ENCODE results near the gene MGLL. TPM values are rescaled to one million over a fixed set of nuclear protein-coding genes. Genes with fewer than 3 reads are reported as not detected.

The MGLL gene
- total and polyA plus RNA-seq, 8 donors: 3.3 to 11.4 (median 6.6) TPM

DNA sequence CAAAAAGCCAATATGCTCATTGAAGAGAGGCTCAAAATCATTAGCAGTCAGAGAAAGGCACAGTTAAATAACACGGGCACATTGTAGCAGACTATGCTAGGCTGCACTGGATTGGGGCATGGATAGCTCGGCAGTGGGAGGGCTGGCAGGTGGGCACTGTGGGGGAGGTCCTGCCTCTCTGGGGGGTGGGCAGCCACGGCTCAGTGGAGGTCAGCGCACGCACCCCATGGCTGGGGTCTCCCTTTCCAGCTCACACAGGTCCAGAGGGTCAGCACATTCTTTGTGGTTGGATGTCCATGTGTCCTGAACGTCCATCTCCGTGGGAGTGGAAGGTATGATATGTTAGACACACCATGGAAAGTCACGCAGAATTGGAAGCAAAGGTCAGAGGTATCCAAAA, 18.4 kb upstream of the MGLL start:
- ATAC-seq: no peak
- intact Hi-C loops (cut with DNase I): no loop called here
- H3K9me3 ChIP-seq: no peaks in the 10 kb centered on the region
- no peak for DNase-seq
- H3K27me3 ChIP-seq: no peaks in the 10 kb centered on the region
- no peak for FAIRE-seq
- H3K4me3 ChIP-seq: no peak overlapping the region
- H3K36me3 ChIP-seq: no peaks in the 10 kb centered on the region
- no peak overlapping the region for H3K27ac ChIP-seq
- WGBS, 2 donors: 69 to 77% methylated on average over 8 of the region's 8 CpGs
- TF ChIP-seq, protein P1, sequence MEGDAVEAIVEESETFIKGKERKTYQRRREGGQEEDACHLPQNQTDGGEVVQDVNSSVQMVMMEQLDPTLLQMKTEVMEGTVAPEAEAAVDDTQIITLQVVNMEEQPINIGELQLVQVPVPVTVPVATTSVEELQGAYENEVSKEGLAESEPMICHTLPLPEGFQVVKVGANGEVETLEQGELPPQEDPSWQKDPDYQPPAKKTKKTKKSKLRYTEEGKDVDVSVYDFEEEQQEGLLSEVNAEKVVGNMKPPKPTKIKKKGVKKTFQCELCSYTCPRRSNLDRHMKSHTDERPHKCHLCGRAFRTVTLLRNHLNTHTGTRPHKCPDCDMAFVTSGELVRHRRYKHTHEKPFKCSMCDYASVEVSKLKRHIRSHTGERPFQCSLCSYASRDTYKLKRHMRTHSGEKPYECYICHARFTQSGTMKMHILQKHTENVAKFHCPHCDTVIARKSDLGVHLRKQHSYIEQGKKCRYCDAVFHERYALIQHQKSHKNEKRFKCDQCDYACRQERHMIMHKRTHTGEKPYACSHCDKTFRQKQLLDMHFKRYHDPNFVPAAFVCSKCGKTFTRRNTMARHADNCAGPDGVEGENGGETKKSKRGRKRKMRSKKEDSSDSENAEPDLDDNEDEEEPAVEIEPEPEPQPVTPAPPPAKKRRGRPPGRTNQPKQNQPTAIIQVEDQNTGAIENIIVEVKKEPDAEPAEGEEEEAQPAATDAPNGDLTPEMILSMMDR (IDR thresholded peaks at IDR 0.05): no peak
- H3K4me1 ChIP-seq: no peaks in the 10 kb centered on the region

DNA sequence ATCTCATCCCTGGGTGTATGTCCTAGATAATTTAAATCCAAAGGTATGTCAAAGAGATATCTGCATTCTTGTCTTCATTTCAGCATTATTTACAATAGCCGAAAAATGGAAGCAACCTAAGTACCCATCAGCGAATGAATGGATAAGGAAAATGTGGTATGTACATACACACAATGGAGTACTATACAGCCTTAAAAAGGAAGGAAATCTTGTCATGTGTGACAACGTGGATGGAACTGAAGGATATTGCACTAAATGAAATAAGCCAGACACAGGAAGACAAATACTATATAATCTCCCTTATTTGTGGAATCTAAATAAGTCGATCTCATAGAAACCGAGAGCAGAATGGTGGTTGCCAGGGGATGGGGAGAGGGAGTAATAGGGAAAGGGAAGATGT, 16.8 kb upstream of the MGLL start:
- 77 to 87% methylated on average over 5 of the region's 5 CpGs for WGBS, 2 donors
- H3K4me3 ChIP-seq: no peak overlapping the region
- H3K4me1 ChIP-seq: no peaks in the 10 kb centered on the region
- no peaks in the 10 kb centered on the region for H3K9me3 ChIP-seq
- intact Hi-C loops (cut with DNase I): no loop called here
- no peaks in the 10 kb centered on the region for H3K27me3 ChIP-seq
- no peak overlapping the region for H3K27ac ChIP-seq
- ATAC-seq (no peak), FAIRE-seq (no peak), DNase-seq (no peak)
- TF ChIP-seq, protein P1 (IDR thresholded peaks at IDR 0.05): no peak
- no peaks in the 10 kb centered on the region for H3K36me3 ChIP-seq

DNA sequence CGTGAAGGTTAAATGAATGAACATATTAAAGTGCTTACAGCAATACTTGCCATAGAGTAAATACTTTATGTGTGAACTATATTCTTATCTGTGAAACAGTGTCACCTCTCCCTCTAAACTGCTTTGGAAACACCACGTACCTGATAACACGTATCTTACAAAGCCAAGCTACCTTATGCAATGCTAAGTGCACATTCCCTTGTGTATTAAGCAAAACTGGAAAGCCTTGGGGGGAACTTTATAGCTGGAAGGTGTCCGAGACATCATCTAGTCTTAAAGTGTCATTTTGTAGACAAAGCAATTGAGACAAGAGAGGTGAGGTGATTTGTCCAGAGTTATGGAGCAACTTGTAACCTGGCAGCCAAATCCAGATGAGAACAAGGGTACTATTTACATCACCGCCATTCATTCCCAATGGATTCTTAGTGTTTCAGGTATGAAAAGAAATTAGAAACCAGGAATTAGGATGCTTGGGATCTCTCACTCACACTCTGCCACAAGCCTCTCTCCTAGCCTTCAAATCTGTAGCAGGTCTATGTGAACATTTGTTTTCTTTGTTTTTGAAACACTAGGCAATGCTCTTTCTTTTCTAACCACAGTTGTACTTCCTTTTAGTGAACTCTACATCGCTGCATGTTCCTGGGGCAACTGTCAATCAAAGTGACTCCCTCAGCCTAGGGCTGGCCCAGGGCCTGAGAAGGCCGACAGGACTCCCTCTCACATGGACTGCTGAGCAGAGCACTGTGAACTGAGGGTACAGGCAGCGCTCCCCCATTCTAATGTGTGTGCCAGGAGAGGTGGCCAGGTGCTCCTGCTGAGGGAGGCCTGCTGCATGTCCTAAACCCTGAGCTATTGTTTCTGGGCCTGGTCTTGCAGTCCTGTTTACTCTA, 13.9 kb upstream of the MGLL start:
- no peaks in the 10 kb centered on the region for H3K4me1 ChIP-seq
- H3K4me3 ChIP-seq: no peak overlapping the region
- WGBS, 2 donors: 69 to 72% methylated on average over 8 of the region's 8 CpGs
- intact Hi-C loops (cut with DNase I): no loop called here
- no peak for DNase-seq
- no peak for FAIRE-seq
- TF ChIP-seq, protein P1 (IDR thresholded peaks at IDR 0.05): no peak
- H3K9me3 ChIP-seq: no peaks in the 10 kb centered on the region
- ATAC-seq: peak in 1 of 4 donors; percentile 30
- H3K36me3 ChIP-seq: no peaks in the 10 kb centered on the region
- no peak overlapping the region for H3K27ac ChIP-seq
- H3K27me3 ChIP-seq: no peaks in the 10 kb centered on the region

DNA sequence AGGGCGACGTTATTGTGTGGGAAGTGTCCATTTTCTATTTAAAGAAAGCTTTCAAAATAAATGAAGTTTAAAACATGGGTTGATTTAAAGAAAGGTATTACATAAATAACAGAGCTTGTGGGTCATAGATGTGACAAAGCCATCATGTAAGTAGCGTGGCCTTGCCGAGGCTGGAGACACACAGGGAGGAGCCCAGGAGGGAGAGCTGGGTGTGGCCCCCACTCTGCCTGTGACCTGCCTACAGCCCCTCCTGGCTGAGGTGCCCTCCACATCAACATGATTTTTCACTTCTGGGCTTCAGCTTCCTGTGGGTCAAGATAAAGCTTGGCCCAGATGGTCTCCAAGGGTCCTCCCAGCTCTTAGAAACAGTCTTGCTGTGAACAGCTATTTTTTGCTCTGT, 12.5 kb upstream of the MGLL start:
- FAIRE-seq (no peak), DNase-seq (no peak), ATAC-seq (no peak)
- Histone ChIP-seq H3K27ac (no peak overlapping the region), H3K4me3 (no peak overlapping the region), H3K9me3 (no peaks in the 10 kb centered on the region), H3K36me3 (no peaks in the 10 kb centered on the region), H3K4me1 (no peaks in the 10 kb centered on the region), H3K27me3 (no peaks in the 10 kb centered on the region)
- TF ChIP-seq, protein P1 (IDR thresholded peaks at IDR 0.05): no peak
- WGBS, 2 donors: 93 to 95% methylated on average over 4 of the region's 4 CpGs
- intact Hi-C loops (cut with DNase I): no loop called here

Measured in pancreas (tissue), 10 donors.